Measurements from ENCODE around the gene TAF13. TPM values are rescaled to one million over a fixed set of nuclear protein-coding genes. Genes with fewer than 3 reads are reported as not detected.
"Not testable (repeated sequence)": the region's sequence is repeated elsewhere in the genome, so short reads cannot be mapped to it uniquely, and the experiment has no call there.

Gene TAF13
- total RNA-seq, 1 donor = 117 TPM

GRCh38 chr1:109040989-109041620 lies 34.7 kb downstream of the TAF13 start:
- H3K4me3 ChIP-seq (ENCODE audit: low read depth, low read length) = peak overlapping the region; percentile 93
- TF ChIP-seq CTCF (IDR thresholded peaks at IDR 0.05; ENCODE audit: insufficient read depth, low read depth, low read length) = no peak
- peak; percentile 20 for DNase-seq (ENCODE audit: low read depth)

GRCh38 chr1:109040627-109040988 lies 35.2 kb downstream of the TAF13 start:
- DNase-seq (ENCODE audit: low read depth) = no peak
- TF ChIP-seq CTCF (IDR thresholded peaks at IDR 0.05; ENCODE audit: insufficient read depth, low read depth, low read length) = no peak
- peak overlapping the region; percentile 93 for H3K4me3 ChIP-seq (ENCODE audit: low read depth, low read length)

GRCh38 chr1:109034382-109034781 lies 41.4 kb downstream of the TAF13 start:
- no peak overlapping the region for H3K4me3 ChIP-seq (ENCODE audit: low read depth, low read length)
- no peak for DNase-seq (ENCODE audit: low read depth)
- TF ChIP-seq CTCF (IDR thresholded peaks at IDR 0.05; ENCODE audit: insufficient read depth, low read depth, low read length) = no peak

GRCh38 chr1:109029493-109029892 lies 46.3 kb downstream of the TAF13 start:
- H3K4me3 ChIP-seq (ENCODE audit: low read depth, low read length); DNase-seq (ENCODE audit: low read depth): not testable (repeated sequence)

- no peak overlapping the region for H3K4me3 ChIP-seq (ENCODE audit: low read depth, low read length)
- no peak for DNase-seq (ENCODE audit: low read depth)
- TF ChIP-seq CTCF (IDR thresholded peaks at IDR 0.05; ENCODE audit: insufficient read depth, low read depth, low read length) = peak; percentile 12
Measured at GRCh38 chr1:109027841-109028240, 48.0 kb downstream of the TAF13 start.

- DNase-seq (ENCODE audit: low read depth) = peak; percentile 33
- no peak overlapping the region for H3K4me3 ChIP-seq (ENCODE audit: low read depth, low read length)
- TF ChIP-seq CTCF (IDR thresholded peaks at IDR 0.05; ENCODE audit: insufficient read depth, low read depth, low read length) = no peak
Measured at GRCh38 chr1:109025694-109026093, 50.1 kb downstream of the TAF13 start.

GRCh38 chr1:109024646-109025045 lies 51.2 kb downstream of the TAF13 start:
- H3K4me3 ChIP-seq (ENCODE audit: low read depth, low read length) = no peak overlapping the region
- DNase-seq (ENCODE audit: low read depth) = no peak
- no peak for TF ChIP-seq CTCF (IDR thresholded peaks at IDR 0.05; ENCODE audit: insufficient read depth, low read depth, low read length)

Data from fibroblast of villous mesenchyme (primary cell).